ENCODE data around the gene AVPR1A.
A peak's percentile ranks its signal among the peaks of the same experiment; 100 is the strongest.

GRCh38 chr12:63151623-63152320 lies 771 bp upstream of the AVPR1A start:
- no peak for TF ChIP-seq POLR2AphosphoS5 (IDR thresholded peaks at IDR 0.05)
- TF ChIP-seq CTCF (IDR thresholded peaks at IDR 0.05), result peak in 1 of 2 donors; percentile 67
- no peak for TF ChIP-seq POLR2A (IDR thresholded peaks at IDR 0.05)
- no peak for TF ChIP-seq EP300 (IDR thresholded peaks at IDR 0.05)
